Measurements from ENCODE around the gene MARCHF6. TPM values are rescaled to one million over a fixed set of nuclear protein-coding genes. Genes with fewer than 3 reads are reported as not detected.

MARCHF6 gene
- total and polyA plus RNA-seq, 9 of the 15 experiments (the other 6 are each of a cell fraction or from before 2014, with no cell fraction given), result 74.1 to 456 (median 116) TPM

DNA sequence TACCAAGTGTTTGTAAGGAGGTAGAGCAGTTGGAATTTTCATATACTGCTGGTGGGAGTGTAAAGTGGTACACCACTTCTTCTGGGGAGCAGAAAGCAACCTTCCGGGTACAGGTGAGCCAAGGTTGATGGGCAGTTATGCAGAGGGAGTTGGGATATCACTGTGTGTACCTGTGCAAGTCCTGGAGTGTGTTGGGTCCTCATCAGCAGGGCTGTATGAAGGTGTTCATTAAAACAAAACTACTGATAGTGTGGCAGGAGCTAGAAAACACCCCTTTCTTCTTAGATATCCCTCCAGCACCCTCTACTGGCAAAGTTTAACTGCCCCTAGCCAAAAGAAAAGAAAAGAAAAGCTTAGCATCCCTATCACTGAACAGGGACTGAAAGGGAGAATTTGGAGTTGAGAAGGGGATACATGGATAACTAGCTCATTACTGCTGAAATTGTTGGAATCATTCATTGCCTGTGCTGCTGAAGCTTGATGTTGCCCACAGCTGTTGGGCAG lies 10.7 kb downstream of the MARCHF6 start (continued):
- peak; percentile 45; the same call in 1 of the 2 replicates for TF ChIP-seq NFE2 (IDR thresholded peaks at IDR 0.05; ENCODE audit: low read depth)
- TF ChIP-seq GTF2E2 (tag; IDR thresholded peaks at IDR 0.05), result no peak
- TF ChIP-seq MIER1 (IDR thresholded peaks at IDR 0.05; ENCODE audit: low read depth), result no peak
- TF ChIP-seq DEAF1 (CRISPR knock-in tag; IDR thresholded peaks at IDR 0.05), result peak; percentile 55; the same call in 1 of the 2 replicates
- peak; percentile 89; the same call in 1 of the 2 replicates for TF ChIP-seq PREB (CRISPR knock-in tag; IDR thresholded peaks at IDR 0.05)
- TF ChIP-seq WHSC1 (IDR thresholded peaks at IDR 0.05; ENCODE audit: low read length), result no peak
- no peak for TF ChIP-seq HBP1 (CRISPR knock-in tag; IDR thresholded peaks at IDR 0.05)
- TF ChIP-seq, protein P1, sequence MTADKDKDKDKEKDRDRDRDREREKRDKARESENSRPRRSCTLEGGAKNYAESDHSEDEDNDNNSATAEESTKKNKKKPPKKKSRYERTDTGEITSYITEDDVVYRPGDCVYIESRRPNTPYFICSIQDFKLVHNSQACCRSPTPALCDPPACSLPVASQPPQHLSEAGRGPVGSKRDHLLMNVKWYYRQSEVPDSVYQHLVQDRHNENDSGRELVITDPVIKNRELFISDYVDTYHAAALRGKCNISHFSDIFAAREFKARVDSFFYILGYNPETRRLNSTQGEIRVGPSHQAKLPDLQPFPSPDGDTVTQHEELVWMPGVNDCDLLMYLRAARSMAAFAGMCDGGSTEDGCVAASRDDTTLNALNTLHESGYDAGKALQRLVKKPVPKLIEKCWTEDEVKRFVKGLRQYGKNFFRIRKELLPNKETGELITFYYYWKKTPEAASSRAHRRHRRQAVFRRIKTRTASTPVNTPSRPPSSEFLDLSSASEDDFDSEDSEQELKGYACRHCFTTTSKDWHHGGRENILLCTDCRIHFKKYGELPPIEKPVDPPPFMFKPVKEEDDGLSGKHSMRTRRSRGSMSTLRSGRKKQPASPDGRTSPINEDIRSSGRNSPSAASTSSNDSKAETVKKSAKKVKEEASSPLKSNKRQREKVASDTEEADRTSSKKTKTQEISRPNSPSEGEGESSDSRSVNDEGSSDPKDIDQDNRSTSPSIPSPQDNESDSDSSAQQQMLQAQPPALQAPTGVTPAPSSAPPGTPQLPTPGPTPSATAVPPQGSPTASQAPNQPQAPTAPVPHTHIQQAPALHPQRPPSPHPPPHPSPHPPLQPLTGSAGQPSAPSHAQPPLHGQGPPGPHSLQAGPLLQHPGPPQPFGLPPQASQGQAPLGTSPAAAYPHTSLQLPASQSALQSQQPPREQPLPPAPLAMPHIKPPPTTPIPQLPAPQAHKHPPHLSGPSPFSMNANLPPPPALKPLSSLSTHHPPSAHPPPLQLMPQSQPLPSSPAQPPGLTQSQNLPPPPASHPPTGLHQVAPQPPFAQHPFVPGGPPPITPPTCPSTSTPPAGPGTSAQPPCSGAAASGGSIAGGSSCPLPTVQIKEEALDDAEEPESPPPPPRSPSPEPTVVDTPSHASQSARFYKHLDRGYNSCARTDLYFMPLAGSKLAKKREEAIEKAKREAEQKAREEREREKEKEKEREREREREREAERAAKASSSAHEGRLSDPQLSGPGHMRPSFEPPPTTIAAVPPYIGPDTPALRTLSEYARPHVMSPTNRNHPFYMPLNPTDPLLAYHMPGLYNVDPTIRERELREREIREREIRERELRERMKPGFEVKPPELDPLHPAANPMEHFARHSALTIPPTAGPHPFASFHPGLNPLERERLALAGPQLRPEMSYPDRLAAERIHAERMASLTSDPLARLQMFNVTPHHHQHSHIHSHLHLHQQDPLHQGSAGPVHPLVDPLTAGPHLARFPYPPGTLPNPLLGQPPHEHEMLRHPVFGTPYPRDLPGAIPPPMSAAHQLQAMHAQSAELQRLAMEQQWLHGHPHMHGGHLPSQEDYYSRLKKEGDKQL (CRISPR knock-in tag; IDR thresholded peaks at IDR 0.05; ENCODE audit: borderline replicate concordance), result no peak
- TF ChIP-seq, protein P2, sequence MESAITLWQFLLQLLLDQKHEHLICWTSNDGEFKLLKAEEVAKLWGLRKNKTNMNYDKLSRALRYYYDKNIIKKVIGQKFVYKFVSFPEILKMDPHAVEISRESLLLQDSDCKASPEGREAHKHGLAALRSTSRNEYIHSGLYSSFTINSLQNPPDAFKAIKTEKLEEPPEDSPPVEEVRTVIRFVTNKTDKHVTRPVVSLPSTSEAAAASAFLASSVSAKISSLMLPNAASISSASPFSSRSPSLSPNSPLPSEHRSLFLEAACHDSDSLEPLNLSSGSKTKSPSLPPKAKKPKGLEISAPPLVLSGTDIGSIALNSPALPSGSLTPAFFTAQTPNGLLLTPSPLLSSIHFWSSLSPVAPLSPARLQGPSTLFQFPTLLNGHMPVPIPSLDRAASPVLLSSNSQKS (CRISPR knock-in tag; IDR thresholded peaks at IDR 0.05), result no peak
- TF ChIP-seq, protein P3, sequence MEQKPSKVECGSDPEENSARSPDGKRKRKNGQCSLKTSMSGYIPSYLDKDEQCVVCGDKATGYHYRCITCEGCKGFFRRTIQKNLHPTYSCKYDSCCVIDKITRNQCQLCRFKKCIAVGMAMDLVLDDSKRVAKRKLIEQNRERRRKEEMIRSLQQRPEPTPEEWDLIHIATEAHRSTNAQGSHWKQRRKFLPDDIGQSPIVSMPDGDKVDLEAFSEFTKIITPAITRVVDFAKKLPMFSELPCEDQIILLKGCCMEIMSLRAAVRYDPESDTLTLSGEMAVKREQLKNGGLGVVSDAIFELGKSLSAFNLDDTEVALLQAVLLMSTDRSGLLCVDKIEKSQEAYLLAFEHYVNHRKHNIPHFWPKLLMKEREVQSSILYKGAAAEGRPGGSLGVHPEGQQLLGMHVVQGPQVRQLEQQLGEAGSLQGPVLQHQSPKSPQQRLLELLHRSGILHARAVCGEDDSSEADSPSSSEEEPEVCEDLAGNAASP (IDR thresholded peaks at IDR 0.05), result no peak
- TF ChIP-seq, protein P4, sequence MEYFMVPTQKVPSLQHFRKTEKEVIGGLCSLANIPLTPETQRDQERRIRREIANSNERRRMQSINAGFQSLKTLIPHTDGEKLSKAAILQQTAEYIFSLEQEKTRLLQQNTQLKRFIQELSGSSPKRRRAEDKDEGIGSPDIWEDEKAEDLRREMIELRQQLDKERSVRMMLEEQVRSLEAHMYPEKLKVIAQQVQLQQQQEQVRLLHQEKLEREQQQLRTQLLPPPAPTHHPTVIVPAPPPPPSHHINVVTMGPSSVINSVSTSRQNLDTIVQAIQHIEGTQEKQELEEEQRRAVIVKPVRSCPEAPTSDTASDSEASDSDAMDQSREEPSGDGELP (CRISPR knock-in tag; IDR thresholded peaks at IDR 0.05; ENCODE audit: borderline replicate concordance), result no peak
- no peak for TF ChIP-seq BRD9 (IDR thresholded peaks at IDR 0.05; ENCODE audit: low read depth, partially characterized antibody)
- TF ChIP-seq ATF1 (CRISPR knock-in tag; IDR thresholded peaks at IDR 0.05), result no peak
- no peak for TF ChIP-seq ATF1 (tag; IDR thresholded peaks at IDR 0.05)
- TF ChIP-seq SMC3 (conservative IDR thresholded peaks at IDR 0.05; ENCODE audit: insufficient read depth, low read depth, low read length), result peak; percentile 36; the same call in 1 of the 2 replicates
